ENCODE data around the gene ZNRD2. TPM values are rescaled to one million over a fixed set of nuclear protein-coding genes. Genes with fewer than 3 reads are reported as not detected.

Gene ZNRD2
- polyA plus RNA-seq, 3 donors, result 48.5 to 65.1 (median 56.2) TPM

- 94% methylated on average over 8 of the region's 8 CpGs for WGBS (ENCODE audit: insufficient coverage)
- Histone ChIP-seq H2AFZ (ENCODE audit: insufficient read depth, low read depth, low read length, poor library complexity, severe bottlenecking) (no peak overlapping the region), H3K9ac (ENCODE audit: insufficient read depth, low read length, poor library complexity, severe bottlenecking) (no peak overlapping the region), H3K4me1 (ENCODE audit: control insufficient read depth in 1 of 2, insufficient read depth in 2 of 2, low read length in 2 of 2) (peaks cover 38 to 44% of the 10 kb centered on the region in 2 donors), H3K79me2 (ENCODE audit: insufficient read depth, low read length) (peaks cover 20% of the 10 kb centered on the region), H3K27ac (ENCODE audit: low read depth in 1 of 2, low read length in 2 of 2) (no peak overlapping the region), H3K27me3 (ENCODE audit: control insufficient read depth in 2 of 2, insufficient read depth in 2 of 2, low read length in 2 of 2) (no peaks in the 10 kb centered on the region), H3K4me2 (replicated peaks; ENCODE audit: extremely low read depth, low read length, poor library complexity, severe bottlenecking) (peak overlapping the region; percentile 91), H4K20me1 (ENCODE audit: insufficient read depth, low read length) (peaks cover 45% of the 10 kb centered on the region), H3K36me3 (replicated peaks in 1 of 2; ENCODE audit: control insufficient read depth in 1 of 2, insufficient read depth in 2 of 2, low read length in 2 of 2) (peaks cover 36 to 55% of the 10 kb centered on the region in 2 donors), H3K9me3 (replicated peaks in 1 of 2; ENCODE audit: control insufficient read depth in 1 of 2, insufficient read depth in 1 of 2, low read length in 2 of 2) (no peaks in the 10 kb centered on the region), H3K4me3 (replicated peaks in 1 of 3; ENCODE audit: low read depth in 2 of 3, low read length in 3 of 3) (no peak overlapping the region)
- intact Hi-C loops (cut with micrococcal nuclease), result no loop called here
- H3K27ac Mint-ChIP-seq, result peak overlapping the region in 1 of 7 donors; percentile 59
- peak overlapping the region in 1 of 2 donors; percentile 31 for H3K4me3 Mint-ChIP-seq
- peaks cover 37 to 47% of the 10 kb centered on the region in 2 donors for H3K36me3 Mint-ChIP-seq
- TF ChIP-seq CTCF (IDR thresholded peaks at IDR 0.05), result no peak
- no peaks in the 10 kb centered on the region for H3K9me3 Mint-ChIP-seq
- peaks cover 0 to 2% (median 0%) of the 10 kb centered on the region in 3 donors for H3K27me3 Mint-ChIP-seq (ENCODE audit: low read depth in 3 of 3)
- peak in 1 of 3 donors; percentile 2 for DNase-seq
- H3K4me1 Mint-ChIP-seq, result peaks cover 42% of the 10 kb centered on the region
Measured at GRCh38 chr11:65526744-65527143, 43.5 kb upstream of the ZNRD2 start.

GRCh38 chr11:65528819-65529350 is 41.4 kb upstream of the ZNRD2 start:
- intact Hi-C loops (cut with micrococcal nuclease), result no loop called here
- Histone ChIP-seq H3K27me3 (ENCODE audit: control insufficient read depth in 2 of 2, insufficient read depth in 2 of 2, low read length in 2 of 2) (no peaks in the 10 kb centered on the region), H3K9ac (ENCODE audit: insufficient read depth, low read length, poor library complexity, severe bottlenecking) (no peak overlapping the region), H3K4me3 (replicated peaks in 1 of 3; ENCODE audit: low read depth in 2 of 3, low read length in 3 of 3) (no peak overlapping the region), H3K9me3 (replicated peaks in 1 of 2; ENCODE audit: control insufficient read depth in 1 of 2, insufficient read depth in 1 of 2, low read length in 2 of 2) (no peaks in the 10 kb centered on the region), H3K36me3 (replicated peaks in 1 of 2; ENCODE audit: control insufficient read depth in 1 of 2, insufficient read depth in 2 of 2, low read length in 2 of 2) (peaks cover 51 to 74% of the 10 kb centered on the region in 2 donors), H3K27ac (ENCODE audit: low read depth in 1 of 2, low read length in 2 of 2) (no peak overlapping the region), H3K4me1 (ENCODE audit: control insufficient read depth in 1 of 2, insufficient read depth in 2 of 2, low read length in 2 of 2) (peaks cover 20 to 25% of the 10 kb centered on the region in 2 donors), H2AFZ (ENCODE audit: insufficient read depth, low read depth, low read length, poor library complexity, severe bottlenecking) (no peak overlapping the region), H3K4me2 (replicated peaks; ENCODE audit: extremely low read depth, low read length, poor library complexity, severe bottlenecking) (no peak overlapping the region), H4K20me1 (ENCODE audit: insufficient read depth, low read length) (peaks cover 49% of the 10 kb centered on the region), H3K79me2 (ENCODE audit: insufficient read depth, low read length) (peaks cover 20% of the 10 kb centered on the region)
- peaks cover 49 to 68% of the 10 kb centered on the region in 2 donors for H3K36me3 Mint-ChIP-seq
- peaks cover 0 to 2% (median 0%) of the 10 kb centered on the region in 3 donors for H3K27me3 Mint-ChIP-seq (ENCODE audit: low read depth in 3 of 3)
- H3K4me1 Mint-ChIP-seq, result peaks cover 22% of the 10 kb centered on the region
- no peak for TF ChIP-seq CTCF (IDR thresholded peaks at IDR 0.05)
- peak overlapping the region in 1 of 7 donors; percentile 9 for H3K27ac Mint-ChIP-seq
- DNase-seq, result peak in 1 of 3 donors; percentile 1
- no peak overlapping the region for H3K4me3 Mint-ChIP-seq
- 100% methylated on average over 5 of the region's 12 CpGs for WGBS (ENCODE audit: insufficient coverage)
- no peaks in the 10 kb centered on the region for H3K9me3 Mint-ChIP-seq
